ENCODE data around the gene SLC16A3.

GRCh38 chr17:82249896-82250581, 21.2 kb downstream of the SLC16A3 start:
- TF ChIP-seq CTCF (IDR thresholded peaks at IDR 0.05; ENCODE audit: insufficient read depth, low read length) (no peak), SPI1 (IDR thresholded peaks at IDR 0.05; ENCODE audit: borderline replicate concordance, low read depth) (no peak)

Measured in HL-60 (cell line).